ENCODE measurements around the gene GNRH2. TPM values are rescaled to one million over a fixed set of nuclear protein-coding genes. Genes with fewer than 3 reads are reported as not detected.
A peak's percentile ranks its signal among the peaks of the same experiment; 100 is the strongest.

Gene GNRH2
- polyA plus RNA-seq (2013) = 0.55 TPM

GRCh38 chr20:3043322-3043721 is at the start of gene GNRH2:
Gene GNRH2, plus strand, starts transcription at chr20:3043622. Its CDS starts 793 bp downstream, at chr20:3044415.
- Histone ChIP-seq H3K9me3 (ENCODE audit: control extremely low read depth in 1 of 5, control insufficient read depth in 4 of 5, insufficient read depth in 2 of 5, low read depth in 1 of 5, low read length in 4 of 5) (no peaks in the 10 kb centered on the region), H3K36me3 (ENCODE audit: control insufficient read depth in 4 of 4, insufficient read depth in 4 of 4, low read length in 3 of 4) (peaks cover 2 to 37% (median 28%) of the 10 kb centered on the region in 4 experiments), H3K27ac (ENCODE audit: insufficient read depth in 1 of 2, low read depth in 1 of 2, low read length in 2 of 2, poor library complexity in 1 of 2, severe bottlenecking in 2 of 2) (no peak within 1 kb of the TSS), H3K27me3 (replicated peaks in 2 of 5; ENCODE audit: control insufficient read depth in 4 of 5, insufficient read depth in 5 of 5, low read length in 4 of 5) (no peaks in the 10 kb centered on the region), H3K4me3 (ENCODE audit: control insufficient read depth in 1 of 7, extremely low read depth in 1 of 7, insufficient read depth in 4 of 7, low read depth in 2 of 7, low read length in 6 of 7) (no peak within 1 kb of the TSS), H3K4me1 (ENCODE audit: control extremely low read depth in 1 of 4, control insufficient read depth in 4 of 4, insufficient read depth in 4 of 4, low read length in 3 of 4) (peaks cover 2 to 31% (median 27%) of the 10 kb centered on the region in 4 experiments)
- WGBS (ENCODE audit: insufficient coverage) = 68% methylated on average over 3 of the region's 3 CpGs
- no peak for DNase-seq
- ChIA-PET POLR2A (no interaction called here), CTCF (interaction anchor here (1.2 to 2.6 kb wide), 2 partner anchors 10 to 13 kb away, joined by 4 to 9 read pairs; no protein-coding TSS in a partner anchor)

GRCh38 chr20:2995796-2996195 is 47.6 kb upstream of the GNRH2 start:
- CTCF ChIA-PET = interaction anchor here (1.0 to 1.2 kb wide), 3 partner anchors 12 to 143 kb away, joined by 3 read pairs; no protein-coding TSS in a partner anchor
- Histone ChIP-seq H3K36me3 (ENCODE audit: control insufficient read depth in 4 of 4, insufficient read depth in 4 of 4, low read length in 3 of 4) (peaks cover 9 to 45% (median 30%) of the 10 kb centered on the region in 4 experiments), H3K27me3 (replicated peaks in 2 of 5; ENCODE audit: control insufficient read depth in 4 of 5, insufficient read depth in 5 of 5, low read length in 4 of 5) (no peaks in the 10 kb centered on the region), H3K4me3 (ENCODE audit: control insufficient read depth in 1 of 7, extremely low read depth in 1 of 7, insufficient read depth in 4 of 7, low read depth in 2 of 7, low read length in 6 of 7) (no peak overlapping the region), H3K9me3 (ENCODE audit: control extremely low read depth in 1 of 5, control insufficient read depth in 4 of 5, insufficient read depth in 2 of 5, low read depth in 1 of 5, low read length in 4 of 5) (no peaks in the 10 kb centered on the region), H3K4me1 (ENCODE audit: control extremely low read depth in 1 of 4, control insufficient read depth in 4 of 4, insufficient read depth in 4 of 4, low read length in 3 of 4) (no peaks in the 10 kb centered on the region), H3K27ac (ENCODE audit: insufficient read depth in 1 of 2, low read depth in 1 of 2, low read length in 2 of 2, poor library complexity in 1 of 2, severe bottlenecking in 2 of 2) (no peak overlapping the region)
- no peak for DNase-seq
- 100% methylated on average over 1 of the region's 2 CpGs for WGBS (ENCODE audit: insufficient coverage)
- POLR2A ChIA-PET = no interaction called here

- H3K9me3 ChIP-seq (ENCODE audit: control extremely low read depth in 1 of 5, control insufficient read depth in 4 of 5, insufficient read depth in 2 of 5, low read depth in 1 of 5, low read length in 4 of 5) = no peaks in the 10 kb centered on the region
- ChIA-PET POLR2A (no interaction called here), CTCF (interaction anchor here (0.8 to 3.1 kb wide), 2 partner anchors 134 to 311 kb away, joined by 3 to 18 read pairs; no protein-coding TSS in a partner anchor)
- H3K4me1 ChIP-seq (ENCODE audit: control extremely low read depth in 1 of 4, control insufficient read depth in 4 of 4, insufficient read depth in 4 of 4, low read length in 3 of 4) = no peaks in the 10 kb centered on the region
- no peak overlapping the region for H3K4me3 ChIP-seq (ENCODE audit: control insufficient read depth in 1 of 7, extremely low read depth in 1 of 7, insufficient read depth in 4 of 7, low read depth in 2 of 7, low read length in 6 of 7)
- peaks cover 4 to 21% (median 15%) of the 10 kb centered on the region in 4 experiments for H3K36me3 ChIP-seq (ENCODE audit: control insufficient read depth in 4 of 4, insufficient read depth in 4 of 4, low read length in 3 of 4)
- H3K27ac ChIP-seq (ENCODE audit: insufficient read depth in 1 of 2, low read depth in 1 of 2, low read length in 2 of 2, poor library complexity in 1 of 2, severe bottlenecking in 2 of 2) = no peak overlapping the region
- H3K27me3 ChIP-seq (replicated peaks in 2 of 5; ENCODE audit: control insufficient read depth in 4 of 5, insufficient read depth in 5 of 5, low read length in 4 of 5) = no peaks in the 10 kb centered on the region
- DNase-seq = no peak
Observed at GRCh38 chr20:2998728-2999127, 44.7 kb upstream of the GNRH2 start.

GRCh38 chr20:3000852-3001523 is 42.4 kb upstream of the GNRH2 start:
- Histone ChIP-seq H3K27me3 (replicated peaks in 2 of 5; ENCODE audit: control insufficient read depth in 4 of 5, insufficient read depth in 5 of 5, low read length in 4 of 5) (no peaks in the 10 kb centered on the region), H3K4me1 (ENCODE audit: control extremely low read depth in 1 of 4, control insufficient read depth in 4 of 4, insufficient read depth in 4 of 4, low read length in 3 of 4) (no peaks in the 10 kb centered on the region), H3K36me3 (ENCODE audit: control insufficient read depth in 4 of 4, insufficient read depth in 4 of 4, low read length in 3 of 4) (peaks cover 6 to 17% (median 14%) of the 10 kb centered on the region in 4 experiments), H3K27ac (ENCODE audit: insufficient read depth in 1 of 2, low read depth in 1 of 2, low read length in 2 of 2, poor library complexity in 1 of 2, severe bottlenecking in 2 of 2) (no peak overlapping the region), H3K4me3 (ENCODE audit: control insufficient read depth in 1 of 7, extremely low read depth in 1 of 7, insufficient read depth in 4 of 7, low read depth in 2 of 7, low read length in 6 of 7) (no peak overlapping the region), H3K9me3 (ENCODE audit: control extremely low read depth in 1 of 5, control insufficient read depth in 4 of 5, insufficient read depth in 2 of 5, low read depth in 1 of 5, low read length in 4 of 5) (no peaks in the 10 kb centered on the region)
- ChIA-PET CTCF (interaction anchor here (0.6 to 3.1 kb wide), 21 partner anchors 9 to 481 kb away, joined by 3 to 18 read pairs (median 4); no protein-coding TSS in a partner anchor), POLR2A (no interaction called here)
- WGBS (ENCODE audit: insufficient coverage) = 51% methylated on average over 6 of the region's 7 CpGs
- DNase-seq = peak; percentile 73 to 90 (median 87)

GRCh38 chr20:3003416-3003815 is 40.0 kb upstream of the GNRH2 start:
- no peaks in the 10 kb centered on the region for H3K27me3 ChIP-seq (replicated peaks in 2 of 5; ENCODE audit: control insufficient read depth in 4 of 5, insufficient read depth in 5 of 5, low read length in 4 of 5)
- no peaks in the 10 kb centered on the region for H3K9me3 ChIP-seq (ENCODE audit: control extremely low read depth in 1 of 5, control insufficient read depth in 4 of 5, insufficient read depth in 2 of 5, low read depth in 1 of 5, low read length in 4 of 5)
- peaks cover 10 to 36% (median 21%) of the 10 kb centered on the region in 4 experiments for H3K36me3 ChIP-seq (ENCODE audit: control insufficient read depth in 4 of 4, insufficient read depth in 4 of 4, low read length in 3 of 4)
- CTCF ChIA-PET = interaction anchor here (1.4 kb wide), 1 partner anchor 89 kb away, joined by 3 read pairs; no protein-coding TSS in a partner anchor
- no peak for DNase-seq
- no peak overlapping the region for H3K27ac ChIP-seq (ENCODE audit: insufficient read depth in 1 of 2, low read depth in 1 of 2, low read length in 2 of 2, poor library complexity in 1 of 2, severe bottlenecking in 2 of 2)
- no CpG with 5 or more reads among the region's 2 CpGs for WGBS (ENCODE audit: insufficient coverage)
- POLR2A ChIA-PET = no interaction called here
- no peaks in the 10 kb centered on the region for H3K4me1 ChIP-seq (ENCODE audit: control extremely low read depth in 1 of 4, control insufficient read depth in 4 of 4, insufficient read depth in 4 of 4, low read length in 3 of 4)
- no peak overlapping the region for H3K4me3 ChIP-seq (ENCODE audit: control insufficient read depth in 1 of 7, extremely low read depth in 1 of 7, insufficient read depth in 4 of 7, low read depth in 2 of 7, low read length in 6 of 7)

- POLR2A ChIA-PET = no interaction called here
- H3K36me3 ChIP-seq (ENCODE audit: control insufficient read depth in 4 of 4, insufficient read depth in 4 of 4, low read length in 3 of 4) = peaks cover 12 to 43% (median 28%) of the 10 kb centered on the region in 4 experiments
Observed at GRCh38 chr20:3010985-3011723, 32.3 kb upstream of the GNRH2 start.

GRCh38 chr20:3011752-3012151 is 31.7 kb upstream of the GNRH2 start:
- H3K27ac ChIP-seq (ENCODE audit: insufficient read depth in 1 of 2, low read depth in 1 of 2, low read length in 2 of 2, poor library complexity in 1 of 2, severe bottlenecking in 2 of 2) = no peak overlapping the region
- no peaks in the 10 kb centered on the region for H3K4me1 ChIP-seq (ENCODE audit: control extremely low read depth in 1 of 4, control insufficient read depth in 4 of 4, insufficient read depth in 4 of 4, low read length in 3 of 4)
- WGBS (ENCODE audit: insufficient coverage) = 95% methylated on average over 3 of the region's 3 CpGs
- ChIA-PET CTCF (interaction anchor here (1.0 kb wide), 1 partner anchor 47 kb away, joined by 3 read pairs; no protein-coding TSS in a partner anchor), POLR2A (no interaction called here)
- H3K36me3 ChIP-seq (ENCODE audit: control insufficient read depth in 4 of 4, insufficient read depth in 4 of 4, low read length in 3 of 4) = peaks cover 12 to 41% (median 26%) of the 10 kb centered on the region in 4 experiments
- no peak overlapping the region for H3K4me3 ChIP-seq (ENCODE audit: control insufficient read depth in 1 of 7, extremely low read depth in 1 of 7, insufficient read depth in 4 of 7, low read depth in 2 of 7, low read length in 6 of 7)
- DNase-seq = no peak
- no peaks in the 10 kb centered on the region for H3K9me3 ChIP-seq (ENCODE audit: control extremely low read depth in 1 of 5, control insufficient read depth in 4 of 5, insufficient read depth in 2 of 5, low read depth in 1 of 5, low read length in 4 of 5)
- no peaks in the 10 kb centered on the region for H3K27me3 ChIP-seq (replicated peaks in 2 of 5; ENCODE audit: control insufficient read depth in 4 of 5, insufficient read depth in 5 of 5, low read length in 4 of 5)

More at GRCh38 chr20:3010985-3011723, 32.3 kb upstream of the GNRH2 start:
- WGBS (ENCODE audit: insufficient coverage) = 86% methylated on average over 1 of the region's 1 CpG
- no peak overlapping the region for H3K27ac ChIP-seq (ENCODE audit: insufficient read depth in 1 of 2, low read depth in 1 of 2, low read length in 2 of 2, poor library complexity in 1 of 2, severe bottlenecking in 2 of 2)
- no peaks in the 10 kb centered on the region for H3K4me1 ChIP-seq (ENCODE audit: control extremely low read depth in 1 of 4, control insufficient read depth in 4 of 4, insufficient read depth in 4 of 4, low read length in 3 of 4)
- H3K9me3 ChIP-seq (ENCODE audit: control extremely low read depth in 1 of 5, control insufficient read depth in 4 of 5, insufficient read depth in 2 of 5, low read depth in 1 of 5, low read length in 4 of 5) = no peaks in the 10 kb centered on the region
- CTCF ChIA-PET = interaction anchor here (1.0 kb wide), 2 partner anchors 9 to 46 kb away, joined by 3 read pairs; no protein-coding TSS in a partner anchor
- no peaks in the 10 kb centered on the region for H3K27me3 ChIP-seq (replicated peaks in 2 of 5; ENCODE audit: control insufficient read depth in 4 of 5, insufficient read depth in 5 of 5, low read length in 4 of 5)
- no peak overlapping the region for H3K4me3 ChIP-seq (ENCODE audit: control insufficient read depth in 1 of 7, extremely low read depth in 1 of 7, insufficient read depth in 4 of 7, low read depth in 2 of 7, low read length in 6 of 7)
- DNase-seq = no peak

All from common myeloid progenitor, CD34-positive (primary cell).